Endometrial microvascular endothelial cells (primary cell): ENCODE results near the gene UNC93B1. TPM values are rescaled to one million over a fixed set of nuclear protein-coding genes. Genes with fewer than 3 reads are reported as not detected.

Experiments
- in situ Hi-C: cut with HindIII; loops from 2 replicates; pipeline ENCODE4 v1.10.0; 2017; ENCODE audit warnings: low sequenced_read_pairs, low pct_unique_long_range_greater_than_20kb; ENCODE audit errors: inconsistent ontology term
- total RNA-seq: library from RNA; depleted of rRNA; stranded (reverse); fragments of >200 nt; gene quantifications from one replicate; pipeline ENCODE4 v1.2.3, GENCODE V29; 2015; ENCODE audit errors: inconsistent ontology term

Gene UNC93B1
- 11.9 TPM for total RNA-seq

DNA sequence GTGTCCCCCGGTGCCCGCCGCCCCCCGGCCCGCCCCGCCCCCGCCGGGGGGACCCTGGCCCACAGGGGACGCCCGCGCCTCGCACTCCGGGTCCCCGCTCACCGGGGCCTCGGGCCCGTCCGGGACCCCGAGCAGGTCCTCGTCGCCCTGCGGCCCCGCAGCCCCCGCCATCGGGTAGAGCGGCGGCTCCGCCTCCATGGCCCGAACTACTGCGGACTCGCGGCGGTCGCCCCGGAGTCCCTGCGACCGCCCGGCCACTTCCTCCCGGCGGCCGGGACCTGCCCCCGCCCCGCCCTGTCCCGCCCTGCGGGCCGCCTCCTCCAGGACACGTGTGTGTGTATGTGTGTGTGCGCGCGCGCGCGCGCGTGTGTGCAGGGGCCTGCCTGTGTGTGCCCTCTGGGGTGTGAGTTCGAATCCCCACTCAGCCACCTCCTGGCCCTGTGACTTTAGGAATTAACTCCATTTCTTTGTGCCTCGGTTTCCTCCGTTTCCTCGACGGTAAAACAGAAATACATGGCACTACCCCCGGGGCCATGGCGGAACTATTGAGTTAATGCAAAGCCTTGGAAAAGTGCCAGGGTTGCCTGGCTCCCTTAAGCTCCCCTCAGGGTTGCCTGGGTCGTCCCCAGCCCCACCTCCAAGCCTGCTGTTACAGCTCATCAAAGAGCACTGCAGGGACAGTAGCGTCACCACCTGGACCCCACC, at the start of gene UNC93B1:
Gene UNC93B1, minus strand, starts transcription at position 252 of the 705 bp plus-strand sequence. Its CDS starts 54 bp downstream, at position 198.
- in situ Hi-C loops, result no loop called here

DNA sequence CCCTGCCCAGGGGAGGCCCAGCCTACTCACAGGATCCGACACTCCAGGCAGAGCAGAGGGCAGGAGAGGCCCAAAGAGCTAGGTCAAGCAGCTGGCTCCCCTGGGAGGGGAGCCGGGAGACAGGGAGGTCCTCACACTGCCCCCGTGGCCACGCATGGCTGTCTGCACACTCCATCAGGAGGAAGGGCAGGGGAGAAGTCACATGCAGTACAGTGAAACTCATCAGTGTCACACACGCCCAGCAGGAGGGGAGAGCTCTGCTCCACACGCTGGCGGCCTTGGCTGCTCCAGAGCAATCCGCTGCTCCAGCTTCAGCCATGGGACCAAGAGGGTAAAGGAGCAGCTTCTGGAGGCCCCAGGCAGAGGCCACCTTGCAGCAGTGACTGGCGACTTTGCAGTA, 49.2 kb upstream of the UNC93B1 start:
- in situ Hi-C loops, result no loop called here

- in situ Hi-C loops, result no loop called here
Measured at GRCh38 chr11:68052137-68052873, 48.4 kb upstream of the UNC93B1 start.

DNA sequence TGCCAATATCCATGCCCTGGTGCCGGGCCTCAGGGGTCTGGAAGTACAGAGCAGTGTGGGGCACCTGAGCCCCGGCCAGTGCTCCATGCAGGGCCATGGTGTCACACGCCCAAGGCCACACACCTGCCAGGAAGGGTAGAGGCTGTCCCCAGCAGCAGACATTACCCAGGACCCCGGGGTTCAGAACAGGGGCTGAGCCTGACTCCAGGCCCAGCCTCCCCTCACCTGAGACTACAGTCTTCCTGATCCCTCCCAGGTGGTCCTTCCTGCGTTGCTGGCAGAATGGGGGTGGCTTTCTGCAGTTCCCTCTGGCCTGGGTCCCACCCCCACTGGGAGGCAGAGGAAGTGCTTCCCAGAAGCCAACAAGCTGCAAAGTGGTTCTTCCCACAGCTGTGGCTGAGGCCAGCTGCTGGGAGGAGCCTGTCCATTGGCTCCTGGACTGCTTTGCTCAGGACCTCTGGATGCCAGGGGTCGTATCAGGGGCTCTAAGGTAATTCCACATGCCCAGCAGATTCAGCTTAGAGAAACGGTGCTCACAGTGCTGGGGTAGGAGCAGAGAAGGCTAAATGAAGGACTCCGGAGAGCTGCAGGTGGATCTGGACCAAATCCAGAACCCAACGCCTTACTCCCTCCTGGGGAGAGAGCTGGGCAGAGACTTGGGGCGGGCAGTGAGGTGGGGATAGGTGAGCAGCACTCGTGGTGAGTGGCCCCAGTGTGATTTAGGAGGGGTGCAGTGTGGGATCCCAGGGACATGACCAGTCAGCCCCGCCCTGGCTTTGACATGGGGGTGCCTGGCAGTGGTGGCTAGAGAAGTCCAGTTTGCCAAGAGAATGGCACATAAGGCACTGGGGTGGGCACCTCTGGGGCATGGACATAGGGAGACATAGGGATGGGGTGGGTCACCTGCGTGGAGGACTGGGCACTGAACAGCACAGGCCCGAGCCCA, 47.6 kb upstream of the UNC93B1 start:
- in situ Hi-C loops, result no loop called here

DNA sequence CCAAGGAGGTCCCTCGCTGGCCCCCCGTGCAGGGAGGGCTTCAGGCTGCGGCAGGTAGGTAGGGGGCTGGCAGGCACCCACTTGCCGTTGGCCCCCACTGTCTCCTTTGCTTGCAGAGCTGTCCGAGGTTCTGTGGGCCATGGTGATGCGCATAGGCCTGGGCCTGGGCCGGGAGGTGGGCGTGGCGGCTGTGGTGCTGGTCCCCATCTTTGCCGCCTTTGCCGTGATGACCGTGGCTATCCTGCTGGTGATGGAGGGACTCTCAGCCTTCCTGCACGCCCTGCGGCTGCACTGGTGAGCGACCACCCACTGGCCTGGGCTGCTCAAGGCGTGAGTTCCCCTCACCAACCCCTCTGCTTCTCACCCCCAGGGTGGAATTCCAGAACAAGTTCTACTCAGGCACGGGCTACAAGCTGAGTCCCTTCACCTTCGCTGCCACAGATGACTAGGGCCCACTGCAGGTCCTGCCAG, 46.5 kb upstream of the UNC93B1 start:
- in situ Hi-C loops, result no loop called here

DNA sequence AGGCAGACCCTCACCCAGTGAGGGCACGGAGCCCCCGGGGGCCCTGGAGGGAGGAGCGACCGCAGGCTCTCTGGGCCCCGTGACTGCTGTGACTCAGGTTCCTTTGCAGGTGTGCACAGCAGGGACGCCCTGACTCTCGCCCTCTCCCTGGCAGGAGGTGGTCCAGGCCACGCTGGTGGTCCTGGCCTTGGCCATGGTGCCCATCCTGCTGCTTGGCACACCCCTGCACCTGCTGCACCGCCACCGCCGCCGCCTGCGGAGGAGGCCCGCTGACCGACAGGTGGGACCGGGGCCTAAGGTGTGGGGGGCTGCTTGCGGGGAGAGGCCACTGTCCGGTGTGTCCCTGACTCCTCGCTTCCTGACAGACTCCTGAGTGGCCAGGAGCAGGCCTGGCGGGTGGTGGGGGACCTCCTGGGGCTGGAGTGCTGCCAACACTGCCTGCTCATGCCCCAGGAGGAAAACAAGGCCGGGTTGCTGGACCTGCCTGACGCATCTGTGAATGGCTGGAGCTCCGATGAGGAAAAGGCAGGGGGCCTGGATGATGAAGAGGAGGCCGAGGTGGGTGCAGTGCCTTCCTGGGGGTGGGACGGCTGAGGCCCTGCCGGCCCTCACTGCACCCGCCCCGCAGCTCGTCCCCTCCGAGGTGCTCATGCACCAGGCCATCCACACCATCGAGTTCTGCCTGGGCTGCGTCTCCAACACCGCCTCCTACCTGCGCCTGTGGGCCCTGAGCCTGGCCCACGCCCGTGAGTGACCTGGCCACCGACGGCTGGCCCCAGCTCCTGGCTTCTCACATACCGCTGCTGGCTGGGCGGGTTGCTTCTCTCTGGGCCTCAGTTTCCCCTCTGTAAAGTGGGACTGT, 45.8 kb upstream of the UNC93B1 start:
- in situ Hi-C loops, result no loop called here

- in situ Hi-C loops, result no loop called here
Measured at GRCh38 chr11:68048681-68049508, 45.0 kb upstream of the UNC93B1 start.

DNA sequence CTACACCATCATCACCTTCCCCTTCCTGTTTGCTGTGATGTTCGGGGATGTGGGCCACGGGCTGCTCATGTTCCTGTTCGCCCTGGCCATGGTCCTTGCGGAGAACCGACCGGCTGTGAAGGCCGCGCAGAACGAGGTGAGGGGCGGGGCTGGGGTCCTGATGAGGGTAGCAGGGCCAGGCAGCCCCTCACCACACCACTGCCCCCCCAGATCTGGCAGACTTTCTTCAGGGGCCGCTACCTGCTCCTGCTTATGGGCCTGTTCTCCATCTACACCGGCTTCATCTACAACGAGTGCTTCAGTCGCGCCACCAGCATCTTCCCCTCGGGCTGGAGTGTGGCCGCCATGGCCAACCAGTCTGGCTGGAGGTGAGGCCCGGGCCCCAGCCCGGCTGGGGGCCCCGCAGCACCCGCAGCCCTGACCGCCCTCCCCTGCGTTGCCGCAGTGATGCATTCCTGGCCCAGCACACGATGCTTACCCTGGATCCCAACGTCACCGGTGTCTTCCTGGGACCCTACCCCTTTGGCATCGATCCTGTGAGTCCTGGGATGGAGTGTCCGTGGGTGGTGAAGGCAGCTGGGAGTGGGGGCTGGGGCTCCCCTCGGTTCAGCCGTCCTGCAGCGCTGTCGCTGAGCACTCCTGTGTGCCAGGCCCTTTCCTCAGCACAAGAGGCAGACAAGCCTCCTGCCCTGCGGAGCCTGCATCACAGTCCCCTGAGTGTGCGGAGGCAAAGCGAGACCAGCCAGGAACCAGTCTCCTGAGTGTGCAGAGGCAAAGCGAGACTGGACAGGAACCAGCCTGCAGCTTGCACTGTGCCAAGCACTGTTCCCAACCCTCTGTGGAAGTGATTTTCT, 43.8 kb upstream of the UNC93B1 start:
- in situ Hi-C loops, result no loop called here

GRCh38 chr11:68044898-68045351, 41.0 kb upstream of the UNC93B1 start:
- in situ Hi-C loops, result no loop called here

GRCh38 chr11:68044145-68044813, 40.4 kb upstream of the UNC93B1 start:
- in situ Hi-C loops, result no loop called here

DNA sequence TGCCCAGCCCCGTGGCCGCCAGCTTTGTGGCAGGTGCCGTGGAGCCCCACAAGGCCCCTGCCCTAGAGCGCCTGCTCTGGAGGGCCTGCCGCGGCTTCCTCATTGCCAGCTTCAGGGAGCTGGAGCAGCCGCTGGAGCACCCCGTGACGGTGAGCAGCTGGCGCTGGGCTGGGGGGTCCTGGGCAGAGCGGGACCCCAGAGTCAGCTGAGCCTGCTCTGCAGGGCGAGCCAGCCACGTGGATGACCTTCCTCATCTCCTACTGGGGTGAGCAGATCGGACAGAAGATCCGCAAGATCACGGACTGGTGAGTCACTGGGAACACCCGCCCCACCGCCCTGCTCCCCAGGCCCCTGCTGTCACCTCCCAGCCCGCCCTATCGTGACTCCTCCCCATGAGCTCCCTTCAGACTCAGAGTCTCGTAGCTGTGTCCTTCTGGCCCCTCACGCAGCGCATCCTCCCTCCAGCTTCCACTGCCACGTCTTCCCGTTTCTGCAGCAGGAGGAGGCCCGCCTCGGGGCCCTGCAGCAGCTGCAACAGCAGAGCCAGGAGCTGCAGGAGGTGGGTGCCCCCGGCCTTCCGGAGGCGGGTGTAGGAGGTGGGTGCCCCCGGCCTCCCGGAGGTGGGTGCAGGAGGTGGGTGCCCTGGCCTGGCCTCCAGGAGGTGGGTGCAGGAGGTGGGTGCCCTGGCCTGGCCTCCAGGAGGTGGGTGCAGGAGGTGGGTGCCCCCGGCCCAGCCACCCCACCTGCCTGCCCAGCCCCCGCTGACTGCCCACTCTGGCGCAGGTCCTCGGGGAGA, 39.6 kb upstream of the UNC93B1 start:
- in situ Hi-C loops, result no loop called here

GRCh38 chr11:68043029-68043348, 39.1 kb upstream of the UNC93B1 start:
- in situ Hi-C loops, result no loop called here

- in situ Hi-C loops, result no loop called here
Measured at GRCh38 chr11:68042219-68043028, 38.5 kb upstream of the UNC93B1 start.

DNA sequence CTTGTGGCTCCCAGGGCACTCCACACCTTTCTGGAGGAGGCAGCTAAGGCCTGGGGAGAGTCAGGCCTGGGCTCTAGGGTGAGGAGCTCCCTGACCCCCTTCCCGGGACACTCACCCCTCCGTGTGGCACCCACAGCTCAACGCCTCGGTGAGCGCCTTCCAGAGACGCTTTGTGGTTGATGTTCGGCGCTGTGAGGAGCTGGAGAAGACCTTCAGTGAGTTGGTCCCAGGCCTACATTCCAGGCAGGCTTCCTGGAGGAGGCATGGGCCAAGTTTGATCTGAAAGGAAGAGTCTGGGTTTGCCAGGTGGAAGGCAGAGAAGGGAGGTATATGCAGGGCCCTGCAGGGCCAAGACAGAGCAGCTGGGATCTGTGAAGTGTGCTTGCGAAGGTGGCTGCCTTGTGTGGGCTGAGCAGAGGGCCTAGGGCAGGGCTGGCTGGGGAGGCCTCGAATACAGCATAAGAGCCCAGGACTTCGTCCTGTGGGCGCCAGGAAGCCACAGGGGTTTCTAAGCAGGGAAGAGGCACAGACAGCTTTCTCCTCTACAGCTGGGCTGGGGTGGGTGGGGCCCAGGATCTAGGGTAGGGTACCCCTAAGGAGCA, 37.8 kb upstream of the UNC93B1 start:
- in situ Hi-C loops, result no loop called here
